NOMO-1 (cell line): Measurements from ENCODE around the gene PAPPA2.

Experiments
- DNase-seq, 2 experiments: peaks; one replicate each; lab custom pipeline; 2025; ENCODE audit not compliant: unreplicated experiment in 2 of 2; lab: John Stamatoyannopoulos, UW

The PAPPA2 gene

GRCh38 chr1:176485083-176485482 is 22.1 kb downstream of the PAPPA2 start:
- no peak for DNase-seq

GRCh38 chr1:176494436-176494835 is 31.5 kb downstream of the PAPPA2 start:
- no peak for DNase-seq

GRCh38 chr1:176499671-176500070 is 36.7 kb downstream of the PAPPA2 start:
- no peak for DNase-seq

- no peak for DNase-seq
Observed at GRCh38 chr1:176501599-176501998, 38.6 kb downstream of the PAPPA2 start.

- no peak for DNase-seq
Observed at GRCh38 chr1:176504848-176505553, 42.0 kb downstream of the PAPPA2 start.

GRCh38 chr1:176512966-176513365 is 50.0 kb downstream of the PAPPA2 start:
- no peak for DNase-seq

- DNase-seq = no peak
Observed at GRCh38 chr1:176515310-176515709, 52.3 kb downstream of the PAPPA2 start.

- DNase-seq = peak in 1 of 2 experiments; percentile 8
Observed at GRCh38 chr1:176517484-176517883, 54.5 kb downstream of the PAPPA2 start.

GRCh38 chr1:176521211-176521610 is 58.2 kb downstream of the PAPPA2 start:
- DNase-seq = no peak

- DNase-seq = no peak
Observed at GRCh38 chr1:176522310-176522845, 59.4 kb downstream of the PAPPA2 start.

GRCh38 chr1:176529395-176530090 is 66.6 kb downstream of the PAPPA2 start:
- DNase-seq = no peak

GRCh38 chr1:176531036-176531435 is 68.1 kb downstream of the PAPPA2 start:
- no peak for DNase-seq

- no peak for DNase-seq
Observed at GRCh38 chr1:176531921-176532897, 69.2 kb downstream of the PAPPA2 start.

- DNase-seq = no peak
Observed at GRCh38 chr1:176533020-176533419, 70.0 kb downstream of the PAPPA2 start.

- no peak for DNase-seq
Observed at GRCh38 chr1:176536588-176536987, 73.6 kb downstream of the PAPPA2 start.

- no peak for DNase-seq
Observed at GRCh38 chr1:176539018-176539417, 76.0 kb downstream of the PAPPA2 start.

GRCh38 chr1:176540428-176540827 is 77.5 kb downstream of the PAPPA2 start:
- no peak for DNase-seq

- DNase-seq = peak; percentile 31 to 64
Observed at GRCh38 chr1:176541663-176542062, 78.7 kb downstream of the PAPPA2 start.

GRCh38 chr1:176542352-176542751 is 79.4 kb downstream of the PAPPA2 start:
- no peak for DNase-seq

GRCh38 chr1:176543360-176544129 is 80.6 kb downstream of the PAPPA2 start:
- DNase-seq = no peak
